ENCODE data around the gene RAP1GAP2.
A peak's percentile ranks its signal among the peaks of the same experiment; 100 is the strongest.

Gene RAP1GAP2

DNA sequence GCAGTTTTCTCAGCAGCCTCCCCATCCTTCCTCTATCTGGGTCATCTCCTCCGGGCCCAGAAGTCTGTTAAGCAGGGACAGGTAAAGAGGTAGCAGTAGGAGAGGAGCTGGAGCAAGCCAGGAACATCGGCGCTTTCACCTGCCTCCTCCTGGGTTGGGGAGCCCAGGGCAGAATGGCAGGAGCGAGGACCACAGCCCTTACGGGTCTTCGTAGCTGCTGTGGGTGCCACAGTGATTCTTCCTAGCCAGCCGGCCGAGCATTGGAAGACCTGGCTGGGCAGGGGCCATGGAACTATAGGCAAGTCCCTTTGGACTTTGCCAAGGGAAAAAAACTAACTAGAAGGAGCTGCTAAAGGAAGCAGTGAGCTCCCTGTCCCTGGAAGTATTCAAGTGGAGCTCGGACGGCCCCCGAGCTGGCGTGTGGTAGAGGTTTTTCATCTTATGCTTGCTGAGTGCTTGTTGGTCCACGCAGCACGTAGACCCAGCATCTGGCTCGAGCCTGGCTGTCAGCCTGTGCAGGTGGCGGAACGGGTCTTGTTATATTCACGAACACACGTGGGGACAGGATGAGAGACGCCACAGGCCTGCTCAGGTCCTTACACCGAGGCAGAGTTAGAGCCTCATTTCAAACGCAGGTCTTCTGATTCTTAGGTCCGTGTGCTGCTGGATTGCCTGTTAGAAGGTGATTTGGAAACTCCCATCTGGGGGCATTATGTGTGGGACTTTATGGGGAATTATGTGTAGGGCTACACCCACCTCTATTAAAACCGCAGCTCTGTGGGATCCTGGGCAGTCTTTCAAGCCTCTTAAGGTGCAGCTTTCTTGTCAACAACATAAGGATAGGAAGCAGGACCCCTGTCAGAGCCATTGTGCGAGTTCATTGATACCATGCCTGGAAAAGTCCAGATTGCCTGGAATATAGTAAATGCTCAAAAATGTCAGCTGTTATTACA is 212.4 kb downstream of the RAP1GAP2 start:
- FAIRE-seq (no peak), DNase-seq (ENCODE audit: insufficient read length, low spot score) (no peak)
- TF ChIP-seq POLR2A (IDR thresholded peaks at IDR 0.05; ENCODE audit: low read depth, low read length) = no peak

DNA sequence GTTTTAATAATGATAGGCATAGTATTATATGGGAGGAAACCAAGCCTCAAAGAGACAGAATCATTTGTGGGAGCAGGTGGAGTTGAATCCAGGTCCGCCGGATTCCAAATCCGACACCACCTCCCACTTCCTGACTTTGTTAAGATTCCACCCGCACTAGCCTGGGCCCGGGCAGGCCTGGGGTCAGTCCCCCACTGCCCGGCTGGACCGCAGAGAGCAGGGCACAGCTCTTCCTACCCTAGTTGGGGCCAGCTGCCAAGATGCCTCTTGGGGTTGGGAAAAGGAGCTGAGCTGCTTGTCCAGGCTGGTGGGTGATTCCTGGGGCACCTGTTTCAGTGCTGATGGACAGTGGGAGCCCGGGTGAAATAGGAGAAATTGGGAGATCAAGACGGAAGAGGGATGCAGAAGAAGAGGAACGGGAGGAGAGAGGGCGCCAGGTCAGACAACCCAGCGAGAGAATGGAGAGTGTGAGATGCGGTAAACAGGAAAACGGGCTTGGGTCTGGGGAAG is 213.2 kb downstream of the RAP1GAP2 start:
- FAIRE-seq (no peak), DNase-seq (ENCODE audit: insufficient read length, low spot score) (no peak)
- no peak for TF ChIP-seq POLR2A (IDR thresholded peaks at IDR 0.05; ENCODE audit: low read depth, low read length)

DNA sequence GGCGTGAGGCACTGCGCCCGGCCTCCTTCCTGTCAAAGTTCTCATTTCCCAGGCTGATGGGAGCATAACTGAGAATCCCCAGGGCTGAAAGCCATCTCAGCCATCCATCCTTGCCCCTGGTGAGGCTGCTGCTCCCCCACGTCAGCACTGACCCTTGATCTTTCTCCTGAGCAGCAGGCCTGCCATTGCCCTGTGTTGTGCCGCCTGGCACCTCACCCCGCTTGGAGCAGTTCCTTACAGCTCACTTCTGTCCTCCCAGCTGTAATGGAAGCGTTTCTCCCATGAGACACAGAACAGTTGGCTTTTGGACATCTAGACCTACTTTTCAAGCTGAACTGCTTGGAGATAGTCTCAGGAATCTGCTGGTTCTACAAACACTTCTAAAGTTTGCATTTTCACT is 215.7 kb downstream of the RAP1GAP2 start:
- FAIRE-seq = no peak
- no peak for TF ChIP-seq POLR2A (IDR thresholded peaks at IDR 0.05; ENCODE audit: low read depth, low read length)

DNA sequence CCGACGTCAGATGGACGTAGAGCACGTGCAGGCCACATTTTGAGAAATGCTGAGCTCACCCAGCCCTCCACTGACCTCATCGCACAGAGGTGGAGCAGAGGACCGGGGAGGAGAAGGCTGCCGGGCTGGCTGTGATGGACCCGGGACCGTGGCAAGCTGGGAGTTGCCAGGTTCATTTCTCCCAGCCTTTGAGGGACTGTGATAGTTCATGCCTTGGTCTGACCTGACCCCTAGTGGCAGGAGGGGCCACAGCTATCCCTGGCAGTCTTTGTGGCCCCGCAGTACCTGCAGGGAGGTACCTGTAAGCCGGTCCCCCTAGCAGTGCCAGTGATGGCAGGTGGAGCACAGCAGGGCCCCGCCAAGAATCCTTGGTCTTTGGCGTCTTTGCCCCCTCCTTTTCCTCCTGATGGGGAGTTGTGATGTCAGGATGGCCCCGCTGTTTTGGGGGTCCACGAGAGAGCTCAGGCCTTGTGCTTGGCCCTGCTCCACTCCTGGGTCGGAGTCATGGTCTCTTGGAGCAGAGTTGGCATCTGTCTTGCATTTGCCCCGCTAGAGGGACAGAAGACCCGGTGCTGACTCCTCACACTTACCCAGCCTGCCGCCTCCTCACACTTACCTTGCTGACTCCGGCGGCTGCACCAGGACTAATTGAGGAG is 216.8 kb downstream of the RAP1GAP2 start:
- DNase-seq (ENCODE audit: insufficient read length, low spot score) = peak; percentile 59
- FAIRE-seq = no peak
- TF ChIP-seq POLR2A (IDR thresholded peaks at IDR 0.05; ENCODE audit: low read depth, low read length) = no peak

More for the DNA sequence above, 215.7 kb downstream of the RAP1GAP2 start:
- DNase-seq (ENCODE audit: insufficient read length, low spot score) = no peak

DNA sequence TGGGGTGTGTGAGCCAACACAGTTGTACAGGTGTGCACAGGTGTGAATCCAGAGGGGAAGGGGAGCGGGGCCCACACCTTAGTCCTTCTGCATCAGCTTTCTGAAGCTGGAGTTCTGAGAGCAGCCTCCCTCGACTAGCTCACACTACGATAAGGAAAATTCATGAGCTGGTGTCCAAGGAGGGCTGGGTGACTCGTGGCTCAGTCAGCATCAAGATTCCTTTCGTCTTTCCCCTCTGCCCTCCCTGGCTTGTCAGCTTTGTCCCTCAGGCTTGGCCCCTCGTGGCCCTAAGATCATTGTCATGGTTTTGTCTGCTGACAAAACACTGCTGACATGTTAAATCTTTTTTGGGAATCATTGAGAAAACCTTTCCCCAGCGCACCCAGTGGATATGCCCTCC is 219.7 kb downstream of the RAP1GAP2 start:
- TF ChIP-seq POLR2A (IDR thresholded peaks at IDR 0.05; ENCODE audit: low read depth, low read length) = no peak
- peak; percentile 35 for DNase-seq (ENCODE audit: insufficient read length, low spot score)
- FAIRE-seq = no peak

DNA sequence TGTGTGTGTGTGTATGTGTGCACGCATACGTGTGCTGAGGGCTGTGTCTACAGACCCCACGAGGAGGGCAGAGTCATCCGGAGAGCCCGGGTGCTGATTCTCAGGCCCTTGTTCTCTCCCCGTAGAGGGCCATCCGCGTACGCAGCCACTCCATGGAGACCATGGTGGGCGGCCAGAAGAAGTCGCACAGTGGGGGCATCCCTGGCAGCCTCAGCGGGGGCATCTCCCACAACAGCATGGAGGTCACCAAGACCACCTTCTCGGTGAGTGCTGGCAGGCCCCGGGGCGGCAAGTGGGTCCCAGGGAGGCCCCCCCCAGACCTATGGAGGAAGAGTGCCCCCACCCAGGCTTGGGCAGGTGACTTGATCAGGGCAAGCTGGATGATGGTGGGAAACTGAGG is 221.7 kb downstream of the RAP1GAP2 start:
- no peak for TF ChIP-seq POLR2A (IDR thresholded peaks at IDR 0.05; ENCODE audit: low read depth, low read length)
- DNase-seq (ENCODE audit: insufficient read length, low spot score) (no peak), FAIRE-seq (no peak)

DNA sequence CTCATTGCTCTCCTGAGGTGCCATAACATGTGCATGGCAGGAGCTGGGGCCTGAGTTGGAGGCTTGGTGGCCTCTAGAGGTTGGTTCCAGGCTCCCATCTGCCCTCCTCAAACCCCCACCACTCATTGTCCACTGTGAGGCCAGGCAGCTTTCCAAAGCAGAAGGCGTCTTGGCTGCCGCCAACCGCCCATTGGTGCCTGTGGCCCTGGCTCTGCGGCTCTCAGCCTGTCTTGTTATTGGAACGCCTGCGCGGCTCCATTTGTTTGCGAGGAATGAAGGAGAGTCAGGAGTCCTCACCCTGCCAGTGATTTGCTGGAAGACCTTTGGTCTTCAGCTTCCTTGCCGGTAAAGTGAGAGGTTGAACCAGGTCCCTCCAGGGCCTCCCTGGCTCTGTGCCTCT is 223.5 kb downstream of the RAP1GAP2 start:
- no peak for FAIRE-seq
- DNase-seq (ENCODE audit: insufficient read length, low spot score) = no peak
- no peak for TF ChIP-seq POLR2A (IDR thresholded peaks at IDR 0.05; ENCODE audit: low read depth, low read length)

DNA sequence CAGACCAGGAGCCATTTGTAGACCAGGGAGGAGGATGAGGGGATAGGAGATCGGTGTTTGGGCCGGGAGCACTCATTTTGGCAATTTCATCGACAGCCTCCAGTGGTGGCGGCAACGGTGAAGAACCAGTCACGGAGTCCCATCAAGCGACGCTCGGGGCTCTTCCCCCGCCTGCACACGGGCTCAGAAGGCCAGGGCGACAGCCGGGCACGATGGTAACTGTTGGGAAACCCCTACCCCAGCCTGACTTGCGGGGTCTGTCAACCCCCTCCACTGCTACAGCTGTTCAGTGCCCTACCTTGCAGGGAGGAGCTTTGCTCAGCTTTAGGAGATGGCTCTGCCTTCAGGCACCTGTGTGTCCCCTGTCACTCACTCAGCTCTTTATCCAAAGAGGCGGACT is 224.1 kb downstream of the RAP1GAP2 start:
- FAIRE-seq = no peak
- DNase-seq (ENCODE audit: insufficient read length, low spot score) = no peak
- no peak for TF ChIP-seq POLR2A (IDR thresholded peaks at IDR 0.05; ENCODE audit: low read depth, low read length)

DNA sequence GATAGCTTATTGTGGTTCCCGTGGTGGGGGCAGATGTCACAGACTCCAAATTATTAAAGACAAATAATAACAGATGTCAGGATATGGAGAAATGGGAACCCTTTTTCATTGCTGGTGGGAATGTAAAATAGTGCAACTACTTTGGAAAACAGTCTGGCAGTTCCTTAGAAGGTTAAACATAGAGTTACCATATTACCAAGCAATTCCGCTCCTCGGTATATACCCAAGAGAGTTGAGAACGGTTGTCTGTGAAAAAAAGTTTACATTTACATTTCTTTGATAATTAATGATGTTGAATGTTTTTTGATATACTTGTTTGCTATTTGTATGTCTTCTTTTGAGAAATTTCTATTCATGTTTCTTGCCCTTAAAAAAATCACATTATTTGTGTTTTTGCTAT is 226.0 kb downstream of the RAP1GAP2 start:
- no peak for FAIRE-seq
- TF ChIP-seq POLR2A (IDR thresholded peaks at IDR 0.05; ENCODE audit: low read depth, low read length) = no peak
- no peak for DNase-seq (ENCODE audit: insufficient read length, low spot score)

DNA sequence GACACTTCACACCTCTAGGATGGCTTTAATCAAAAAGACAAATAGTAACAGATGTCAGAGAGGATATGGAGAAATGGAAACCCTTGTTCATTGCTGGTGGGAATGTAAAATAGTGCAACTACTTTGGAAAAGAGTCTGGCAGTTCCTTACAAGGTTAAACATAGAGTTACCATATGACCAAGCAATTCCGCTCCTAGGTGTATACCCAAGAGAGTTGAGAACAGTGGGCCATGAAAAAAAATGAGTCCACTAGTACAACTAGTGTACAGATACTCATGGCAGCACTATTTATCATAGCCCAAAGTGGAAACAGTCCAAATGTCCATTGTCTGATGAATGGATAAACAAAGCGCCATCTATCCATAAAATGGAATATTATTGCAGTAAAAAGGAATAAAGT is 228.1 kb downstream of the RAP1GAP2 start:
- TF ChIP-seq POLR2A (IDR thresholded peaks at IDR 0.05; ENCODE audit: low read depth, low read length) = no peak
- DNase-seq (ENCODE audit: insufficient read length, low spot score) (no peak), FAIRE-seq (no peak)

DNA sequence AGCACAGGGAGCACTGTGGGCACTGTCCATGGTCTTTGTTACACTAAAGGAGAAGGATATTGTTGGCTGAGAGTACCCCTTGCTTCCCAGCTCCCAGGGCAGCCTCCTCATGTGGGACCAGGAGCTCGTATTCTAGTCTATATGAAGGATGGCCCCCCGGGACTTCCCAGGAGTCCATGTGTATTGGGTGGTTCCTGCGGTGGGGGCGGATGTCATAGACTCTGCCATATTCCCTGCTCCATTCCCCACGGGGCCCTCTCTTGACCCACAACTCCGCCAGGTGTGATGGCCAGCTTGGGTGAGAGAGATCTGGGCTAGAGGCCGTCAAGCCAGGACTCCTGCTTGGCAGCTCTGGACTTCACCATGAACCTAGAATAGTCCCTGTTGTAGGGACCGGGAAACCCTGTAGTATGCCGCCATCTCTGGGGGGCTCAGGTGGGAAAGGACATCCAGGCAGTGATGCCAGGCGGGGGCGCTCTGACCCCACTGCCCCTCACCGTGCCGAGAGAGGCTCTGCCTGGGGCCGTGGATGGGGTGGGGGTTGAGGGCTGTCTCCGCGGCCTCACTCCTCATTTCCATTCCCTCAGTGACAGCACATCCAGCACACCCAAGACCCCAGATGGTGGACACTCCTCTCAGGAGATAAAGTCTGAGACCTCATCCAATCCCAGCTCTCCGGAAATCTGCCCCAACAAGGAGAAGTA is 229.3 kb downstream of the RAP1GAP2 start:
- DNase-seq (ENCODE audit: insufficient read length, low spot score) = no peak
- FAIRE-seq = no peak
- no peak for TF ChIP-seq POLR2A (IDR thresholded peaks at IDR 0.05; ENCODE audit: low read depth, low read length)

DNA sequence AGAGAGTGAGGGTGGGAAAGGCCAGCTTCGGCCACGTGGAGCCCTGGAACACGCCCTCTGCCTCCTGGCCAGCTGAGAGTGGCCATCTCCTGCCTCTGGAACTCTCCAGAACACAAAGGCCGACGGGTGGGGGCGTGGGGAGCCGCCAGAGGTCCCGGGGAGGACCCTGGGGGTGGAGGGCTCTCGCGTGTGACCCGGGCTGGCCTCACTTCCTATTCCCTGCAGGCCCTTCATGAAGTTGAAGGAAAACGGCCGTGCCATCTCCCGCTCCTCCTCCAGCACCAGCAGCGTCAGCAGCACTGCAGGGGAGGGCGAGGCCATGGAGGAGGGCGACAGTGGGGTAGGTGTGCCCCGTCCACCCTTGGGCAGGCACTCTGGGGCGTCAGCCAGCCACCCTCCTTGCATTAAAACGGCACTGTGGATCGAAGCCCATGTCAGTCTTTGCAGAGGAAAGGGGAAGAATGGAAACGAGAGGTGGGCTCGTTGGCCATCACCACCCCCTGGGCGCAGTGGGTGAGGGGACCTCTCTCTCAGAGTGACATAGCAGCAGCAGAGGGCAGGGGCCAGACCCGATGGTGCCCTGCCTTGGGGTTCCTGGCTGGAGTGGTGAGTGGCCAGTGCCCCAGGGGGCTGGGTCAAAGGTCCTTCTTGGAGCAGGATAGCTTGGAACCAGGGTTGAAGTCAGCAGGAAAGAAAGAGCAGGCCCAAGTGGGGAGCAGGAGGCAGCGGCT is 230.1 kb downstream of the RAP1GAP2 start:
- no peak for TF ChIP-seq POLR2A (IDR thresholded peaks at IDR 0.05; ENCODE audit: low read depth, low read length)
- FAIRE-seq (no peak), DNase-seq (ENCODE audit: insufficient read length, low spot score) (no peak)
